Measurements from ENCODE around the gene CASK.

Gene CASK

DNA sequence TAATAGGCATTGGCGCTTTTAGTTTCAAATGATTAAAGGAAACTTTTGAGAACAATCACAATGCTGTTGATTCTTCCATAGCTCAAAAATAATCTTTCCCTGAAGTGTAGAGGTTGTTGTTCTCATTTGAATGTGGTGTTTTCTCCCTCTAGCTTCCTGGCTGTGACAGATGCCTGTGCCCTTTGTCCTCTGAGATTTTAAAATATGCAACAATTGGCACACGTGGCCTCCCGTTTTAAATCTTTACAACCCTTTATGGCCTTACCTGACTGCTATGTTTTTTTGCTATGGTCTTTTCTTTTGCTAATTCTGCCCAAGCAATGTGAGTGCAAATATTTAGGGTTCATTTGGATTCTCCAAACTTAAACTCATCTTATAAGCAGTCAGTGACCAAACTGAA lies 22.9 kb upstream of the CASK start:
- H3K4me1 ChIP-seq (ENCODE audit: low read length) = no peaks in the 10 kb centered on the region
- no peaks in the 10 kb centered on the region for H3K36me3 ChIP-seq (replicated peaks; ENCODE audit: insufficient read depth, low read length)
- no peak overlapping the region for H3K4me3 ChIP-seq (ENCODE audit: low read length)
- no peaks in the 10 kb centered on the region for H4K20me1 ChIP-seq (ENCODE audit: insufficient read depth, low read length)
- no peaks in the 10 kb centered on the region for H3F3A ChIP-seq (ENCODE audit: insufficient read depth, low read length)
- no peaks in the 10 kb centered on the region for H3K9me3 ChIP-seq (replicated peaks; ENCODE audit: insufficient read depth, low read length)
- TF ChIP-seq EZH2phosphoT487 (IDR thresholded peaks at IDR 0.05; ENCODE audit: low read length) (no peak), EZH2 (optimal IDR thresholded peaks at IDR 0.05; ENCODE audit: low read depth, low read length) (no peak)
- TF ChIP-seq, protein P1, sequence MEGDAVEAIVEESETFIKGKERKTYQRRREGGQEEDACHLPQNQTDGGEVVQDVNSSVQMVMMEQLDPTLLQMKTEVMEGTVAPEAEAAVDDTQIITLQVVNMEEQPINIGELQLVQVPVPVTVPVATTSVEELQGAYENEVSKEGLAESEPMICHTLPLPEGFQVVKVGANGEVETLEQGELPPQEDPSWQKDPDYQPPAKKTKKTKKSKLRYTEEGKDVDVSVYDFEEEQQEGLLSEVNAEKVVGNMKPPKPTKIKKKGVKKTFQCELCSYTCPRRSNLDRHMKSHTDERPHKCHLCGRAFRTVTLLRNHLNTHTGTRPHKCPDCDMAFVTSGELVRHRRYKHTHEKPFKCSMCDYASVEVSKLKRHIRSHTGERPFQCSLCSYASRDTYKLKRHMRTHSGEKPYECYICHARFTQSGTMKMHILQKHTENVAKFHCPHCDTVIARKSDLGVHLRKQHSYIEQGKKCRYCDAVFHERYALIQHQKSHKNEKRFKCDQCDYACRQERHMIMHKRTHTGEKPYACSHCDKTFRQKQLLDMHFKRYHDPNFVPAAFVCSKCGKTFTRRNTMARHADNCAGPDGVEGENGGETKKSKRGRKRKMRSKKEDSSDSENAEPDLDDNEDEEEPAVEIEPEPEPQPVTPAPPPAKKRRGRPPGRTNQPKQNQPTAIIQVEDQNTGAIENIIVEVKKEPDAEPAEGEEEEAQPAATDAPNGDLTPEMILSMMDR (IDR thresholded peaks at IDR 0.05; ENCODE audit: low read length) = no peak
- H3K27me3 ChIP-seq (replicated peaks; ENCODE audit: insufficient read depth, low read length) = no peaks in the 10 kb centered on the region
- H3K79me2 ChIP-seq (ENCODE audit: low read length) = no peaks in the 10 kb centered on the region
- no peak overlapping the region for H2AFZ ChIP-seq (ENCODE audit: low read length)
- H3K9me2 ChIP-seq (replicated peaks; ENCODE audit: insufficient read depth, low read length) = no peaks in the 10 kb centered on the region
- no peak overlapping the region for H3K9ac ChIP-seq (ENCODE audit: low read length)
- H3K27ac ChIP-seq (ENCODE audit: low read length) = no peak overlapping the region
- DNase-seq = no peak
- H3K4me2 ChIP-seq (ENCODE audit: low read depth, low read length) = no peak overlapping the region

DNA sequence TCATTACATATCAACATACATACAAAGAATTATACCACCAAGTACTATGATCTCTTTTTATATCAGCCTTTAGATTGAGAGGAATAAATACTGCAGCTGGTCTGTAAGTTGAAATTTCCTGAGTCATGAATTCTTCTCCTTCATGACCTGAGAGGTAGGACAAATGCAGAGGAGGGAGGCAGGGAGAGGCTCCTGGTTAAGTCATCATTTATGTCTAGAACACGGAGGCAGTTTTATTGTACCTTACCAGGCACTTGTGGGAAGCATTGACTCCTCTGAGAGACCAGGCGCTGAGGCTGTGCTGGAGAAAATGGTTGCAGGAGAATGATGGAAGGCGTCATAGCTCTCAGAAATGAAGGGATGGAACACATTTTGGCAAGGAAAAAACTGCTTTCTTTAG lies 12.5 kb upstream of the CASK start:
- no peaks in the 10 kb centered on the region for H3K4me1 ChIP-seq (ENCODE audit: low read length)
- no peaks in the 10 kb centered on the region for H3K36me3 ChIP-seq (replicated peaks; ENCODE audit: insufficient read depth, low read length)
- H3K27me3 ChIP-seq (replicated peaks; ENCODE audit: insufficient read depth, low read length) = no peaks in the 10 kb centered on the region
- DNase-seq = no peak
- no peak overlapping the region for H2AFZ ChIP-seq (ENCODE audit: low read length)
- H3K9ac ChIP-seq (ENCODE audit: low read length) = no peak overlapping the region
- no peaks in the 10 kb centered on the region for H3K9me3 ChIP-seq (replicated peaks; ENCODE audit: insufficient read depth, low read length)
- H4K20me1 ChIP-seq (ENCODE audit: insufficient read depth, low read length) = no peaks in the 10 kb centered on the region
- no peak overlapping the region for H3K4me3 ChIP-seq (ENCODE audit: low read length)
- H3K79me2 ChIP-seq (ENCODE audit: low read length) = no peaks in the 10 kb centered on the region
- no peaks in the 10 kb centered on the region for H3F3A ChIP-seq (ENCODE audit: insufficient read depth, low read length)
- H3K4me2 ChIP-seq (ENCODE audit: low read depth, low read length) = no peak overlapping the region
- H3K27ac ChIP-seq (ENCODE audit: low read length) = no peak overlapping the region
- no peak for TF ChIP-seq EZH2phosphoT487 (IDR thresholded peaks at IDR 0.05; ENCODE audit: low read length)
- TF ChIP-seq, protein P1 (IDR thresholded peaks at IDR 0.05; ENCODE audit: low read length) = no peak
- H3K9me2 ChIP-seq (replicated peaks; ENCODE audit: insufficient read depth, low read length) = no peaks in the 10 kb centered on the region

DNA sequence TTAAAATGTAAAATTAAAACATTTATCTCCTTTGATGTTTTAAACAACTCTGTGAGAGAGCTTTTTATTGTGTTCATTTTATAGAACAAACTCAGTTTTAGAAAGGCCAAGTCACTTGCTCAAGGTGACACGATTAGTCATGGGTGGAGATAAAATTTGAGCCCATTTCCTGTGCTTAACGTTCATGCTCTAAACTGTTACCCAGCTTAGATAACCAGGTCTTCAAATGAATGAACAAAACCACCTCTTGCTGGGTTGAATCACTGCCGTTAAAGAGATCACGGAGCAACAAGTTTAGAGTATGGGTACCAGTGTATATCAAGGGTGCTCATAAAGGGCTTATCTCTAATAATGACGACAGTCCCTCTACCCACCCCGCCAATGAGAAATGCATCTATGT lies 10.2 kb upstream of the CASK start:
- H3K79me2 ChIP-seq (ENCODE audit: low read length) = no peaks in the 10 kb centered on the region
- no peak overlapping the region for H2AFZ ChIP-seq (ENCODE audit: low read length)
- no peak for DNase-seq
- no peaks in the 10 kb centered on the region for H3F3A ChIP-seq (ENCODE audit: insufficient read depth, low read length)
- H3K4me3 ChIP-seq (ENCODE audit: low read length) = no peak overlapping the region
- TF ChIP-seq EZH2 (optimal IDR thresholded peaks at IDR 0.05; ENCODE audit: low read depth, low read length) (no peak), EZH2phosphoT487 (IDR thresholded peaks at IDR 0.05; ENCODE audit: low read length) (no peak)
- TF ChIP-seq, protein P1 (IDR thresholded peaks at IDR 0.05; ENCODE audit: low read length) = no peak
- H3K9ac ChIP-seq (ENCODE audit: low read length) = no peak overlapping the region
- H3K36me3 ChIP-seq (replicated peaks; ENCODE audit: insufficient read depth, low read length) = no peaks in the 10 kb centered on the region
- H3K9me3 ChIP-seq (replicated peaks; ENCODE audit: insufficient read depth, low read length) = no peaks in the 10 kb centered on the region
- H3K4me2 ChIP-seq (ENCODE audit: low read depth, low read length) = no peak overlapping the region
- H3K9me2 ChIP-seq (replicated peaks; ENCODE audit: insufficient read depth, low read length) = no peaks in the 10 kb centered on the region
- no peak overlapping the region for H3K27ac ChIP-seq (ENCODE audit: low read length)
- no peaks in the 10 kb centered on the region for H4K20me1 ChIP-seq (ENCODE audit: insufficient read depth, low read length)
- no peaks in the 10 kb centered on the region for H3K4me1 ChIP-seq (ENCODE audit: low read length)
- no peaks in the 10 kb centered on the region for H3K27me3 ChIP-seq (replicated peaks; ENCODE audit: insufficient read depth, low read length)
